ENCODE results near the gene PRR20G. TPM values are rescaled to one million over a fixed set of nuclear protein-coding genes. Genes with fewer than 3 reads are reported as not detected.

PRR20G gene
- total and polyA plus RNA-seq, 2 donors (not counting 1 experiment from before 2014, with no cell fraction given): not detected

DNA sequence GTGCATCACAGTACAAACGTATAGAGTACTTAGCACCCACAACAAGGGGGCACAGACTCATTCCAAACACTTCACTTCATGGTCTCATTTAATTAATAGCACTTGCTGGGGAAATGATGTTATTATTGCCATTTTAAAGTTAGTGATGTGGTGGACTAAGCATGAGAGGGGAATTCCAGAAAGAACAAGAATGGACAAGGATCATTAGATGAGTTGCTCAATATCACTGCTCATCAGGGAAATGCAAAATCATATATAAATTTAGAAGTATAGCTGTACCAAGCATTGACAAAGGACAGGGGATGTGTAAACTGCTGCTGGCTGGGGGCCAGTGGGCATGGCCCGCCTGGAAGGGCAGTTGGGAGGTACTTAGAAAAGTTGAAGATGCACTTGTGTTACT, 14.6 kb downstream of the PRR20G start:
- Mint-ChIP-seq H3K27me3 (peaks cover 11% of the 10 kb centered on the region), H3K4me1 (no peaks in the 10 kb centered on the region), H3K4me3 (no peak overlapping the region), H3K27ac (no peak overlapping the region), H3K9me3 (ENCODE audit: insufficient read depth) (no peaks in the 10 kb centered on the region)
- peaks cover 0 to 3% (median 0%) of the 10 kb centered on the region in 4 experiments for H3K27me3 ChIP-seq (replicated peaks in 1 of 4; ENCODE audit: control extremely low read depth in 1 of 4, control insufficient read depth in 3 of 4, insufficient read depth in 4 of 4, low read length in 3 of 4)
- H3K36me3 ChIP-seq (replicated peaks in 1 of 2; ENCODE audit: control extremely low read depth in 1 of 2, control insufficient read depth in 1 of 2, extremely low read depth in 1 of 2, insufficient read depth in 2 of 2, low read length in 1 of 2): no peaks in the 10 kb centered on the region
- no peaks in the 10 kb centered on the region for H3K4me1 ChIP-seq (ENCODE audit: control insufficient read depth in 2 of 2, insufficient read depth in 2 of 2, low read length in 2 of 2)
- no peak overlapping the region for H3K4me3 ChIP-seq (ENCODE audit: control extremely low read depth in 1 of 5, extremely low read depth in 1 of 5, insufficient read depth in 1 of 5, low read depth in 2 of 5, low read length in 4 of 5)
- H4K20me1 ChIP-seq (ENCODE audit: control insufficient read depth, insufficient read depth, low read length, poor library complexity, severe bottlenecking): no peaks in the 10 kb centered on the region
- CTCF ChIA-PET: interaction anchor here (1.1 kb wide), 1 partner anchor 10 kb away, joined by 4 read pairs; no protein-coding TSS in a partner anchor
- H3K27ac ChIP-seq (ENCODE audit: low read length in 2 of 2): no peak overlapping the region
- ATAC-seq (ENCODE audit: low read depth) (no peak), DNase-seq (no peak)
- intact Hi-C loops (cut with micrococcal nuclease): no loop called here
- no peak overlapping the region for H3K4me2 ChIP-seq (replicated peaks; ENCODE audit: low read depth, low read length, poor library complexity, severe bottlenecking)
- WGBS (ENCODE audit: insufficient coverage): no CpG with 5 or more reads among the region's 2 CpGs
- POLR2A ChIA-PET: no interaction called here
- TF ChIP-seq, protein P1, sequence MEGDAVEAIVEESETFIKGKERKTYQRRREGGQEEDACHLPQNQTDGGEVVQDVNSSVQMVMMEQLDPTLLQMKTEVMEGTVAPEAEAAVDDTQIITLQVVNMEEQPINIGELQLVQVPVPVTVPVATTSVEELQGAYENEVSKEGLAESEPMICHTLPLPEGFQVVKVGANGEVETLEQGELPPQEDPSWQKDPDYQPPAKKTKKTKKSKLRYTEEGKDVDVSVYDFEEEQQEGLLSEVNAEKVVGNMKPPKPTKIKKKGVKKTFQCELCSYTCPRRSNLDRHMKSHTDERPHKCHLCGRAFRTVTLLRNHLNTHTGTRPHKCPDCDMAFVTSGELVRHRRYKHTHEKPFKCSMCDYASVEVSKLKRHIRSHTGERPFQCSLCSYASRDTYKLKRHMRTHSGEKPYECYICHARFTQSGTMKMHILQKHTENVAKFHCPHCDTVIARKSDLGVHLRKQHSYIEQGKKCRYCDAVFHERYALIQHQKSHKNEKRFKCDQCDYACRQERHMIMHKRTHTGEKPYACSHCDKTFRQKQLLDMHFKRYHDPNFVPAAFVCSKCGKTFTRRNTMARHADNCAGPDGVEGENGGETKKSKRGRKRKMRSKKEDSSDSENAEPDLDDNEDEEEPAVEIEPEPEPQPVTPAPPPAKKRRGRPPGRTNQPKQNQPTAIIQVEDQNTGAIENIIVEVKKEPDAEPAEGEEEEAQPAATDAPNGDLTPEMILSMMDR (IDR thresholded peaks at IDR 0.05): no peak
- no peak for TF ChIP-seq EZH2 (IDR thresholded peaks at IDR 0.05; ENCODE audit: borderline replicate concordance, insufficient read depth, low read depth, low read length, poor library complexity, severe bottlenecking)
- peaks cover 2 to 19% (median 5%) of the 10 kb centered on the region in 3 donors for H3K9me3 ChIP-seq (ENCODE audit: control extremely low read depth in 1 of 3, control insufficient read depth in 2 of 3, insufficient read depth in 1 of 3, low read length in 2 of 3)
- H3K79me2 ChIP-seq (ENCODE audit: control insufficient read depth, insufficient read depth, low read length): no peaks in the 10 kb centered on the region
- no peak overlapping the region for H2AFZ ChIP-seq (ENCODE audit: insufficient read depth, low read depth, low read length, poor library complexity, severe bottlenecking)
- no peak overlapping the region for H3K9ac ChIP-seq (ENCODE audit: low read length)

DNA sequence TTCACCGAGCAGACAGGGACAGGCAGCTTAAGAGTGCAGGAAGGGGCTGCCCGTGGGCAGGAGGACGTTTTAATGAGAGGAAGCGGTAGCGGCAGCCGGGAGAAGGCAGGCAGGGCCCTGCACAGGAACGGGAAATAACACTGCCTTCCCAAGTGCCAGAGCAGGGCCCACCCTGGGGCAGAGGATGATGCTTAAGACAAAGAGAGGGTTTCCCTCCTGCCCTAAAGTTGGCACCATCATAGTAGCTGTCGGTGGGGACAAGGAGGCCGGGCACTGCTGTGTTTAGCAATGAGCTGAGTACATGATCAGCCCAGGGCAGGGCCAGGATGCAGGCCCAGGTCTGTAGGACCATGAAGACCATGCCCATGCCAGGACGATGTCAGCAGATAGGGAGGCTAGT, 21.7 kb downstream of the PRR20G start:
- Histone ChIP-seq H3K9ac (ENCODE audit: low read length) (no peak overlapping the region), H3K27me3 (replicated peaks in 1 of 4; ENCODE audit: control extremely low read depth in 1 of 4, control insufficient read depth in 3 of 4, insufficient read depth in 4 of 4, low read length in 3 of 4) (no peaks in the 10 kb centered on the region), H3K79me2 (ENCODE audit: control insufficient read depth, insufficient read depth, low read length) (no peaks in the 10 kb centered on the region), H2AFZ (ENCODE audit: insufficient read depth, low read depth, low read length, poor library complexity, severe bottlenecking) (no peak overlapping the region), H4K20me1 (ENCODE audit: control insufficient read depth, insufficient read depth, low read length, poor library complexity, severe bottlenecking) (no peaks in the 10 kb centered on the region), H3K27ac (ENCODE audit: low read length in 2 of 2) (no peak overlapping the region), H3K9me3 (ENCODE audit: control extremely low read depth in 1 of 3, control insufficient read depth in 2 of 3, insufficient read depth in 1 of 3, low read length in 2 of 3) (peaks cover 2 to 20% (median 5%) of the 10 kb centered on the region in 3 donors), H3K4me1 (ENCODE audit: control insufficient read depth in 2 of 2, insufficient read depth in 2 of 2, low read length in 2 of 2) (no peaks in the 10 kb centered on the region), H3K4me3 (ENCODE audit: control extremely low read depth in 1 of 5, extremely low read depth in 1 of 5, insufficient read depth in 1 of 5, low read depth in 2 of 5, low read length in 4 of 5) (no peak overlapping the region), H3K36me3 (replicated peaks in 1 of 2; ENCODE audit: control extremely low read depth in 1 of 2, control insufficient read depth in 1 of 2, extremely low read depth in 1 of 2, insufficient read depth in 2 of 2, low read length in 1 of 2) (no peaks in the 10 kb centered on the region), H3K4me2 (replicated peaks; ENCODE audit: low read depth, low read length, poor library complexity, severe bottlenecking) (no peak overlapping the region)
- ATAC-seq (ENCODE audit: low read depth) (no peak), DNase-seq (no peak)
- ChIA-PET POLR2A (no interaction called here), CTCF (no interaction called here)
- Mint-ChIP-seq H3K4me1 (no peaks in the 10 kb centered on the region), H3K9me3 (ENCODE audit: insufficient read depth) (no peaks in the 10 kb centered on the region), H3K4me3 (no peak overlapping the region), H3K27ac (no peak overlapping the region), H3K27me3 (peaks cover 9% of the 10 kb centered on the region)
- intact Hi-C loops (cut with micrococcal nuclease): no loop called here
- 53% methylated on average over 10 of the region's 10 CpGs for WGBS (ENCODE audit: insufficient coverage)
- TF ChIP-seq, protein P1 (IDR thresholded peaks at IDR 0.05): no peak
- TF ChIP-seq EZH2 (IDR thresholded peaks at IDR 0.05; ENCODE audit: borderline replicate concordance, insufficient read depth, low read depth, low read length, poor library complexity, severe bottlenecking): no peak

All from B cell (primary cell).